Memory B cell (primary cell): ENCODE results near the gene MCTP1.

ENCODE experiments used
- ATAC-seq: fragments of 150-1000 bp; cut with Tn5 transposase; 2 replicates; pipeline ENCODE4 v1.10.0; 2021; ENCODE audit warnings: low read depth, mild to moderate bottlenecking, moderate library complexity
- DNase-seq, 2 donors: peaks; one replicate each; pipeline ENCODE4 v3.0.0; 2022; ENCODE audit warnings: low spot score in 2 of 2
- H3K27ac Mint-ChIP-seq: one replicate; pipeline ENCODE4 v1.8.0; 2022; ENCODE audit warnings: mild to moderate bottlenecking, moderate library complexity, mixed read lengths
- H3K27me3 Mint-ChIP-seq: one replicate; pipeline ENCODE4 v1.8.0; 2022; ENCODE audit warnings: mixed read lengths
- H3K36me3 Mint-ChIP-seq: one replicate; pipeline ENCODE4 v1.8.0; 2022; ENCODE audit warnings: mild to moderate bottlenecking, mixed read lengths
- H3K4me1 Mint-ChIP-seq: one replicate; pipeline ENCODE4 v1.8.0; 2022; ENCODE audit warnings: mixed read lengths
- H3K4me3 Mint-ChIP-seq: one replicate; pipeline ENCODE4 v1.8.0; 2022; ENCODE audit warnings: mild to moderate bottlenecking, moderate library complexity, mixed read lengths
- H3K9me3 Mint-ChIP-seq: one replicate; pipeline ENCODE4 v1.8.0; 2022; ENCODE audit warnings: mixed read lengths

The MCTP1 gene

DNA sequence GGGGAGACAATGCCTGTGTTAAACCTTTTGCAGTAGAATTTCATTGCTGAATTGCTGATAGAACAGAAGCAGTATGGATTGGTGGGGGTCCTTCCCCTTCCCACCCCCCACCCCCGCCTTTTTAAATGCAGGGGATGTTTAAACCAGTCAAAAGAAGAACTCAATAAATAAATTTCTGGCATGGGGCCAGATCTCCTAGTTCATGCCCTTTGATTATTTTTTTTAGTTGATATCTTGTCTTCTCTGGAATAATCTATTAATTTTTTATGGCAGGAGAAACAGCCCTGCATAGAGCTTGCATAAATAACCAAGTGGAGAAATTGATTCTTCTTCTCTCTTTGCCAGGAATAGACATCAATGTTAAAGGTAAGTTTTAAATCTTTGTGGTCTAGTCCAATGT is 593.6 kb downstream of the MCTP1 start:
- H3K9me3 Mint-ChIP-seq, result no peaks in the 10 kb centered on the region
- no peak overlapping the region for H3K27ac Mint-ChIP-seq
- no peaks in the 10 kb centered on the region for H3K27me3 Mint-ChIP-seq
- no peaks in the 10 kb centered on the region for H3K4me1 Mint-ChIP-seq
- H3K4me3 Mint-ChIP-seq, result no peak overlapping the region
- ATAC-seq (no peak), DNase-seq (no peak)
- peaks cover 13% of the 10 kb centered on the region for H3K36me3 Mint-ChIP-seq

DNA sequence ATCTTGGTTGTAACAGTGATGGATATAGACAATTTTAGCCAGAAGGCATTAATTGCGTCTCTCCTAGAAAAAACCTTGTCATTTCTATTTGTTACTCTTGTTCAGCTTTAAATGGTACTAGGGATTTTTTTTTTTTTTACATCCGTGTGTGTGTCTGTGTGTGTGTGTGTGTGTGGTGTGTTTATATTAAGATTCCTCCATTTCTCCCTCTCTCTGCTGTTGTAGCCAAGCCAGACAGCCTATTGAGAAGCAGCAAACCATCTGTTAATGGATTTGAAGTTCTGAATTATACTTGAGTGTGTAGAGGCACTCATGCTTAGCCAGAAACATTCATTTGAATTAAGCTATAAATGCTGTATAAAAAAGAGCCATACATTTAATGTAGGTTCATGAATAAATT is 594.1 kb downstream of the MCTP1 start:
- no peaks in the 10 kb centered on the region for H3K4me1 Mint-ChIP-seq
- no peak overlapping the region for H3K4me3 Mint-ChIP-seq
- no peak for ATAC-seq
- no peaks in the 10 kb centered on the region for H3K9me3 Mint-ChIP-seq
- no peaks in the 10 kb centered on the region for H3K27me3 Mint-ChIP-seq
- no peak overlapping the region for H3K27ac Mint-ChIP-seq
- peaks cover 15% of the 10 kb centered on the region for H3K36me3 Mint-ChIP-seq
- no peak for DNase-seq

GRCh38 chr5:94689908-94690307 is 595.0 kb downstream of the MCTP1 start:
- no peaks in the 10 kb centered on the region for H3K9me3 Mint-ChIP-seq
- DNase-seq, result no peak
- H3K27me3 Mint-ChIP-seq, result no peaks in the 10 kb centered on the region
- H3K4me3 Mint-ChIP-seq, result no peak overlapping the region
- no peak for ATAC-seq
- no peaks in the 10 kb centered on the region for H3K4me1 Mint-ChIP-seq
- H3K27ac Mint-ChIP-seq, result no peak overlapping the region
- H3K36me3 Mint-ChIP-seq, result peaks cover 16% of the 10 kb centered on the region

GRCh38 chr5:94682814-94683520 is 601.9 kb downstream of the MCTP1 start:
- no peaks in the 10 kb centered on the region for H3K9me3 Mint-ChIP-seq
- no peak for DNase-seq
- H3K27me3 Mint-ChIP-seq, result no peaks in the 10 kb centered on the region
- H3K27ac Mint-ChIP-seq, result no peak overlapping the region
- H3K36me3 Mint-ChIP-seq, result peaks cover 8% of the 10 kb centered on the region
- no peaks in the 10 kb centered on the region for H3K4me1 Mint-ChIP-seq
- H3K4me3 Mint-ChIP-seq, result no peak overlapping the region
- no peak for ATAC-seq

DNA sequence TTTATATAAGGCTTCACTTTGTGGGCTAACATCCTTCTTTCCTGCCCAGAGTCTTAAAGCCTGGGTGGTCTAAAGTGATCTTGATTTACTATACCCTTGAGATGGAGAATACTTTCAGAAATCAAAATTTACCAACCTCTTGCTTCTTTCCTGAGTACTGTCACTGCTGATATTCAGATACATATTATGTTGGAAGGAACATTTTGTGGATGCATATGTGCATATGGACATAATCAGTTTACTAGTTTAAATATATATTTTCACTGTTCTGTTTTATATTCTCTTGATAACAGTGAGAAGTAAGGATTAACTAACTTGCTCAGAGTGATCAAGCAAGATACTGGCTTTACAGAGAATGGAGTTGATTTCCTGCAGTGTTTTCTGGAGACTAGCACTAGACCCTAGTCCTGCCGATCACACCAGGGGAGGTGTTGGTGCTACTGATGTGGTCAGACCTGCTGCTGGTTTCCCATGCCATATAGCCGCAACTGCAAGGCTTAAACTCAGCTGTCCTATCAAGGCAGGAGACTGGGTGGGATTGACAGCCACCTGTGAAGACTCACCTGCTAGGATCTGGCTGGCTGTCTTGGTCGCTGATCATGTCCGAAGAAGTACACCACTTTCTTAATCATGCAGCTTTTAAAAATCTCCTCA is 608.8 kb downstream of the MCTP1 start:
- no peak for ATAC-seq
- no peaks in the 10 kb centered on the region for H3K9me3 Mint-ChIP-seq
- peaks cover 2% of the 10 kb centered on the region for H3K4me1 Mint-ChIP-seq

GRCh38 chr5:94674490-94675382 is 610.2 kb downstream of the MCTP1 start:
- Mint-ChIP-seq H3K4me1 (peaks cover 2% of the 10 kb centered on the region), H3K4me3 (no peak overlapping the region), H3K27me3 (no peaks in the 10 kb centered on the region), H3K27ac (no peak overlapping the region), H3K9me3 (no peaks in the 10 kb centered on the region), H3K36me3 (peaks cover 9% of the 10 kb centered on the region)
- DNase-seq, result no peak
- no peak for ATAC-seq

More for the DNA sequence above, 608.8 kb downstream of the MCTP1 start:
- H3K4me3 Mint-ChIP-seq, result no peak overlapping the region
- no peak for DNase-seq
- peaks cover 9% of the 10 kb centered on the region for H3K36me3 Mint-ChIP-seq
- no peaks in the 10 kb centered on the region for H3K27me3 Mint-ChIP-seq
- H3K27ac Mint-ChIP-seq, result no peak overlapping the region

GRCh38 chr5:94672746-94673145 is 612.1 kb downstream of the MCTP1 start:
- H3K4me1 Mint-ChIP-seq, result peaks cover 2% of the 10 kb centered on the region
- H3K27ac Mint-ChIP-seq, result no peak overlapping the region
- H3K36me3 Mint-ChIP-seq, result peaks cover 14% of the 10 kb centered on the region

GRCh38 chr5:94670726-94671125 is 614.2 kb downstream of the MCTP1 start:
- DNase-seq (no peak), ATAC-seq (no peak)
- Mint-ChIP-seq H3K36me3 (peaks cover 24% of the 10 kb centered on the region), H3K27ac (no peak overlapping the region), H3K4me3 (no peak overlapping the region), H3K9me3 (no peaks in the 10 kb centered on the region), H3K27me3 (no peaks in the 10 kb centered on the region), H3K4me1 (peaks cover 2% of the 10 kb centered on the region)

More at GRCh38 chr5:94672746-94673145, 612.1 kb downstream of the MCTP1 start:
- H3K4me3 Mint-ChIP-seq, result no peak overlapping the region
- ATAC-seq, result no peak
- no peaks in the 10 kb centered on the region for H3K27me3 Mint-ChIP-seq
- no peaks in the 10 kb centered on the region for H3K9me3 Mint-ChIP-seq
- no peak for DNase-seq

GRCh38 chr5:94667937-94668336 is 617.0 kb downstream of the MCTP1 start:
- no peak overlapping the region for H3K4me3 Mint-ChIP-seq
- H3K9me3 Mint-ChIP-seq, result no peaks in the 10 kb centered on the region
- H3K36me3 Mint-ChIP-seq, result peaks cover 21% of the 10 kb centered on the region
- no peaks in the 10 kb centered on the region for H3K4me1 Mint-ChIP-seq
- H3K27me3 Mint-ChIP-seq, result no peaks in the 10 kb centered on the region
- DNase-seq (no peak), ATAC-seq (no peak)
- no peak overlapping the region for H3K27ac Mint-ChIP-seq

GRCh38 chr5:94661086-94661485 is 623.8 kb downstream of the MCTP1 start:
- DNase-seq (no peak), ATAC-seq (no peak)
- Mint-ChIP-seq H3K4me1 (no peaks in the 10 kb centered on the region), H3K4me3 (no peak overlapping the region), H3K27me3 (no peaks in the 10 kb centered on the region), H3K9me3 (peaks cover 12% of the 10 kb centered on the region), H3K36me3 (peaks cover 42% of the 10 kb centered on the region), H3K27ac (no peak overlapping the region)

DNA sequence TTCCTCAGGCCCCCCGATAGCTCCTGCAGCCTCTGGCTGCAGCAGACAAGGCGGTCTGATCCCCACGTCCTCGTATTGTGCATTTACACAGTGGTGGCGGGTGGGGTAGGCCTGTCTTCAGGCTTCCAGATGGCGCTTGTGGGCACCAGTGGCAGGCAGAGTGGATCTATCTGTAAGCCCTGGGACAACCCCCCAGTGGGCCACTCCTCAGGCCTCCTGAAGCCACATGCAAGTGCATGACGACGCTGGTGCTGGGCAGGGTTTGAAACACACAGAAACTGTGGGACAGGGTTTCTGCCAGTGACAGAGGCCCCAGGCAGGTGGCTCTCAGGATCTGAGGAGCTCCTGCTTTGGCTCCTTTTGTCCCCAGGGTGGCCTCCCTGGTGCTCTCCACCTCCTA is 624.4 kb downstream of the MCTP1 start:
- Mint-ChIP-seq H3K9me3 (peaks cover 12% of the 10 kb centered on the region), H3K27ac (no peak overlapping the region), H3K4me1 (no peaks in the 10 kb centered on the region), H3K36me3 (peaks cover 46% of the 10 kb centered on the region), H3K4me3 (no peak overlapping the region), H3K27me3 (no peaks in the 10 kb centered on the region)
- DNase-seq (no peak), ATAC-seq (no peak)

DNA sequence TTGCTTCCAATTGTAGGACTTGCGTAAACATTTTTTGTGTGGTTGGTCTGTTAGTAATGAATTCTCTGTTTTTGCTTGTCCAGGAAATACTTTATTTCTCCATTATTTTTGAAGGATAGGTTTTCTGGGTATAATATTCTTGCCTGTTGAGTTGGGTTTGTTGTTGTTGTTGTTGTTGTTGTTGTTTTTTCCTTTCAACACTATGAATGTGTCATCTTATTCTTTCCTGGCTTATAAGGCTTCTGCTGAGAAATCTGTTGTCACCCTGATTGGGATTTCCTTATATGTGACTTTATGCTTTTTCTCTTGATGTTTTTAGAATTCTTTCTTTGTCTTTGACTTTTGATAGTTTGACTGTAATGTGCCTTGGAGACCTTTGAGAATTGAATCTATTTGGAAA is 626.6 kb downstream of the MCTP1 start:
- peaks cover 61% of the 10 kb centered on the region for H3K36me3 Mint-ChIP-seq
- no peak for ATAC-seq

More for the DNA sequence above, 626.6 kb downstream of the MCTP1 start:
- DNase-seq, result no peak
- Mint-ChIP-seq H3K9me3 (peaks cover 17% of the 10 kb centered on the region), H3K4me3 (no peak overlapping the region), H3K27me3 (no peaks in the 10 kb centered on the region), H3K4me1 (no peaks in the 10 kb centered on the region), H3K27ac (no peak overlapping the region)
